Activated CD8-positive, alpha-beta T cell treated with anti-CD3 and anti-CD28 coated beads for 36 hours (primary cell): ENCODE data around the gene ZXDB. TPM values are rescaled to one million over a fixed set of nuclear protein-coding genes. Genes with fewer than 3 reads are reported as not detected.
"Not testable (repeated sequence)": the region's sequence is repeated elsewhere in the genome, so short reads cannot be mapped to it uniquely, and the experiment has no call there.

Experiments
- ATAC-seq: fragments of 200-7000 bp; cut with Tn5 transposase; one replicate; pipeline ENCODE4 v1.10.0; 2021; ENCODE audit warnings: mild to moderate bottlenecking, moderate library complexity
- CTCF ChIA-PET: fragments of 350-600 bp; sonication (Branson Sonifier 250); formaldehyde crosslinking; loops from one replicate; lab custom pipeline; 2021; ENCODE audit warnings: antibody characterized with exemption; lab: Charles Lee
- POLR2A ChIA-PET: fragments of 350-600 bp; sonication (Branson Sonifier 250); formaldehyde crosslinking; loops from one replicate; lab custom pipeline; 2021; ENCODE audit warnings: antibody characterized with exemption; lab: Charles Lee
- DNase-seq: peaks from one replicate; pipeline ENCODE4 v3.0.0-alpha.2; 2020
- H3K27ac Mint-ChIP-seq: one replicate; pipeline ENCODE4 v1.8.0; 2021; ENCODE audit warnings: mild to moderate bottlenecking, mixed read lengths
- H3K27me3 Mint-ChIP-seq: one replicate; pipeline ENCODE4 v1.8.0; 2021; ENCODE audit warnings: mixed read lengths
- H3K36me3 Mint-ChIP-seq: one replicate; pipeline ENCODE4 v1.8.0; 2021; ENCODE audit warnings: low read depth, mixed read lengths
- H3K4me1 Mint-ChIP-seq: one replicate; pipeline ENCODE4 v1.8.0; 2021; ENCODE audit warnings: low read depth, mixed read lengths
- H3K4me3 Mint-ChIP-seq: one replicate; pipeline ENCODE4 v1.8.0; 2021; ENCODE audit warnings: mild to moderate bottlenecking, moderate library complexity, mixed read lengths
- H3K9me3 Mint-ChIP-seq: one replicate; pipeline ENCODE4 v1.8.0; 2021; ENCODE audit warnings: mixed read lengths
- CTCF ChIP-seq: fragments of 200-600 bp; IDR thresholded peaks from one replicate; pipeline ENCODE4 v1.8.0; 2022; ENCODE audit warnings: antibody characterized with exemption, mild to moderate bottlenecking
- intact Hi-C: fragments of 100-400 bp; cut with micrococcal nuclease; formaldehyde crosslinking; loops from one replicate; pipeline ENCODE4 v1.10.0; 2022
- total RNA-seq, 2 experiments: library from RNA; stranded (reverse); gene quantifications; one replicate each; pipeline ENCODE4 v1.2.3, GENCODE V29; 2021

The ZXDB gene
- total RNA-seq, result 1 to 10 TPM; 6.0 to 6.6 TPM

GRCh38 chrX:57591284-57592159, at the start of gene ZXDB:
Gene ZXDB (plus strand): TSS chrX:57592011. CDS start chrX:57592049, 38 bp downstream.
- CTCF ChIA-PET, H3K27me3 Mint-ChIP-seq, POLR2A ChIA-PET, H3K9me3 Mint-ChIP-seq, intact Hi-C loops: not testable (repeated sequence)
- Mint-ChIP-seq H3K4me3 (peak within 1 kb of the TSS; percentile 73), H3K27ac (peak within 1 kb of the TSS; percentile 91), H3K4me1 (peaks cover 37% of the 10 kb centered on the region), H3K36me3 (peaks cover 24% of the 10 kb centered on the region)
- peak; percentile 63 for ATAC-seq
- peak; percentile 18 for DNase-seq

GRCh38 chrX:57565198-57565597, 26.6 kb upstream of the ZXDB start:
- Mint-ChIP-seq H3K4me3 (no peak overlapping the region), H3K9me3 (no peaks in the 10 kb centered on the region), H3K27me3 (no peaks in the 10 kb centered on the region), H3K27ac (no peak overlapping the region), H3K4me1 (no peaks in the 10 kb centered on the region), H3K36me3 (no peaks in the 10 kb centered on the region)
- no peak for TF ChIP-seq CTCF
- ATAC-seq, result no peak
- ChIA-PET POLR2A (no interaction called here), CTCF (no interaction called here)
- no peak for DNase-seq
- intact Hi-C loops, result no loop called here

GRCh38 chrX:57573754-57574153, 18.1 kb upstream of the ZXDB start:
- H3K36me3 Mint-ChIP-seq, result no peaks in the 10 kb centered on the region
- intact Hi-C loops, result no loop called here
- no peaks in the 10 kb centered on the region for H3K9me3 Mint-ChIP-seq
- ChIA-PET CTCF (interaction anchor here (1.0 to 1.2 kb wide), 2 partner anchors 247 to 452 kb away, joined by 3 read pairs; no protein-coding TSS in a partner anchor), POLR2A (no interaction called here)
- no peaks in the 10 kb centered on the region for H3K27me3 Mint-ChIP-seq
- ATAC-seq (peak; percentile 42), DNase-seq (peak; percentile 29)
- peak; percentile 14 for TF ChIP-seq CTCF
- no peak overlapping the region for H3K4me3 Mint-ChIP-seq
- no peak overlapping the region for H3K27ac Mint-ChIP-seq
- no peaks in the 10 kb centered on the region for H3K4me1 Mint-ChIP-seq

- H3K4me1 Mint-ChIP-seq, H3K36me3 Mint-ChIP-seq, H3K9me3 Mint-ChIP-seq, POLR2A ChIA-PET, H3K27me3 Mint-ChIP-seq, H3K4me3 Mint-ChIP-seq, H3K27ac Mint-ChIP-seq, DNase-seq, ATAC-seq, intact Hi-C loops: not testable (repeated sequence)
- CTCF ChIA-PET, result interaction anchor here (0.8 to 1.0 kb wide), 2 partner anchors 18 to 19 kb away, joined by 3 read pairs; no protein-coding TSS in a partner anchor
- peak; percentile 18 for TF ChIP-seq CTCF
These were observed 8.9 kb upstream of the ZXDB start for GRCh38 chrX:57582948-57583347.

- POLR2A ChIA-PET, result no interaction called here
These were observed 8.3 kb upstream of the ZXDB start for GRCh38 chrX:57583477-57583876.

More at GRCh38 chrX:57583477-57583876, 8.3 kb upstream of the ZXDB start:
- no peaks in the 10 kb centered on the region for H3K9me3 Mint-ChIP-seq
- intact Hi-C loops, result no loop called here
- H3K27ac Mint-ChIP-seq, result no peak overlapping the region
- no peak for TF ChIP-seq CTCF
- DNase-seq (no peak), ATAC-seq (no peak)
- peaks cover 10% of the 10 kb centered on the region for H3K4me1 Mint-ChIP-seq
- no peaks in the 10 kb centered on the region for H3K27me3 Mint-ChIP-seq
- H3K4me3 Mint-ChIP-seq, result no peak overlapping the region
- CTCF ChIA-PET, result interaction anchor here (0.8 to 1.0 kb wide), 2 partner anchors 17 to 19 kb away, joined by 3 read pairs; no protein-coding TSS in a partner anchor
- no peaks in the 10 kb centered on the region for H3K36me3 Mint-ChIP-seq
